SK-N-SH treated with all-trans-retinoic acid at 6 μM for 48 hours (cell line): ENCODE measurements around the gene AARSD1.

ENCODE experiments used
- POU6F1 ChIP-seq: fragments of 250-450 bp; sonication (Bioruptor Pico); IDR thresholded peaks from 2 replicates; pipeline ENCODE4 v1.8.0; 2021; ENCODE audit warnings: low read depth, mild to moderate bottlenecking, moderate library complexity, borderline replicate concordance
- RARB ChIP-seq: fragments of 250-450 bp; sonication (Bioruptor Pico); IDR thresholded peaks from 2 replicates; pipeline ENCODE4 v1.8.0; 2021; ENCODE audit warnings: mild to moderate bottlenecking, moderate library complexity
- ZC3H10 ChIP-seq: fragments of 250-450 bp; sonication (Bioruptor Pico); IDR thresholded peaks from 2 replicates; pipeline ENCODE4 v1.5.1; 2021; ENCODE audit warnings: mild to moderate bottlenecking, moderate library complexity
- TF ChIP-seq, protein P1 (sequence below): fragments of 250-450 bp; sonication (Bioruptor Pico); IDR thresholded peaks from 2 replicates; pipeline ENCODE4 v1.5.1; 2020; ENCODE audit warnings: low read depth, mild to moderate bottlenecking, moderate library complexity

DNA sequence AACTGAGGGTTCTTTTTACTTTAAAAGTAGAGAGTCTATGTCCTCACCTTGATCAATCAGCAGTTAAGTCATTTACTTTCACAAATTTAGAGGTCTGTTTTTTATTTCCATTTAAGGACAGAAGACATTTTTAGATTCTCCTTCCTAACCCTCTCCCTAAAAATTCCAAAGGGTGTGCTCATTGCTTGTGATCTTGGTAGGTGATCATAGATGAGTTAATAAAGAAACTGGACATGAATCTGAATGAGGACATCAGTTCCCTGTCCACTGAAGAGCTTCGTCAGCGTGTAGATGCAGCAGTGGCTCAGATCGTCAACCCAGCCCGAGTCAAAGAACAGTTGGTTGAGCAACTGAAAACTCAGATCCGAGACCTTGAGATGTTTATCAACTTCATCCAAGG, 24.9 kb upstream of the AARSD1 start:
- TF ChIP-seq ZC3H10 (CRISPR knock-in tag) (no peak), RARB (CRISPR knock-in tag) (no peak), POU6F1 (CRISPR knock-in tag) (no peak)
- TF ChIP-seq, protein P1, sequence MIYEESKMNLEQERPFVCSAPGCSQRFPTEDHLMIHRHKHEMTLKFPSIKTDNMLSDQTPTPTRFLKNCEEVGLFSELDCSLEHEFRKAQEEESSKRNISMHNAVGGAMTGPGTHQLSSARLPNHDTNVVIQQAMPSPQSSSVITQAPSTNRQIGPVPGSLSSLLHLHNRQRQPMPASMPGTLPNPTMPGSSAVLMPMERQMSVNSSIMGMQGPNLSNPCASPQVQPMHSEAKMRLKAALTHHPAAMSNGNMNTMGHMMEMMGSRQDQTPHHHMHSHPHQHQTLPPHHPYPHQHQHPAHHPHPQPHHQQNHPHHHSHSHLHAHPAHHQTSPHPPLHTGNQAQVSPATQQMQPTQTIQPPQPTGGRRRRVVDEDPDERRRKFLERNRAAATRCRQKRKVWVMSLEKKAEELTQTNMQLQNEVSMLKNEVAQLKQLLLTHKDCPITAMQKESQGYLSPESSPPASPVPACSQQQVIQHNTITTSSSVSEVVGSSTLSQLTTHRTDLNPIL (CRISPR knock-in tag): no peak
